A673 (cell line): Measurements from ENCODE around the gene FADS6. TPM values are rescaled to one million over a fixed set of nuclear protein-coding genes. Genes with fewer than 3 reads are reported as not detected.

Experiments
- BruUV-seq: library from RNA; stranded (reverse); fragments of 400-500 nt; replicated peaks from 2 replicates; lab custom pipeline; 2021; lab: Mats Ljungman, UMichigan
- CTCF ChIA-PET: fragments of 300-600 bp; sonication (Branson Sonifier 250); formaldehyde crosslinking; loops from one replicate; lab custom pipeline; 2022; ENCODE audit warnings: antibody characterized with exemption; lab: Charles Lee
- POLR2A ChIA-PET: fragments of 300-600 bp; sonication (Branson Sonifier 250); formaldehyde crosslinking; loops from one replicate; lab custom pipeline; 2022; ENCODE audit warnings: antibody characterized with exemption; ENCODE audit not compliant: low non-redundant PET; lab: Charles Lee
- DNase-seq: peaks from one replicate; pipeline ENCODE4 v3.0.0-alpha.2; 2015; ENCODE audit warnings: low spot score
- H3K27ac ChIP-seq: fragments of 200-600 bp; sonication (generic); 2 replicates; pipeline ENCODE4 v1.5.1; 2016; ENCODE audit warnings: mixed run types, low read depth, mild to moderate bottlenecking, mixed read lengths, antibody characterized with exemption, low read length; ENCODE audit not compliant: poor library complexity, severe bottlenecking
- H3K27me3 ChIP-seq: fragments of 200-600 bp; sonication (generic); replicated peaks from 2 replicates; pipeline ENCODE4 v1.6.1; 2017; ENCODE audit warnings: mixed run types, low read depth, mild to moderate bottlenecking, mixed read lengths, antibody characterized with exemption, low read length; ENCODE audit not compliant: insufficient read depth, poor library complexity
- H3K36me3 ChIP-seq: fragments of 200-600 bp; sonication (generic); 2 replicates; pipeline ENCODE4 v1.6.1; 2016; ENCODE audit warnings: mixed run types, mild to moderate bottlenecking, mixed read lengths, antibody characterized with exemption, low read length; ENCODE audit not compliant: insufficient read depth, poor library complexity, severe bottlenecking
- H3K4me1 ChIP-seq: fragments of 200-600 bp; sonication (generic); 2 replicates; pipeline ENCODE4 v1.6.1; 2017; ENCODE audit warnings: mixed run types, mild to moderate bottlenecking, mixed read lengths, antibody characterized with exemption, low read length; ENCODE audit not compliant: insufficient read depth, poor library complexity, severe bottlenecking
- H3K4me3 ChIP-seq: fragments of 200-600 bp; sonication (generic); 2 replicates; pipeline ENCODE4 v1.5.1; 2016; ENCODE audit warnings: low read depth, mixed run types, mild to moderate bottlenecking, mixed read lengths, low read length; ENCODE audit not compliant: poor library complexity, severe bottlenecking
- H3K9me3 ChIP-seq: fragments of 200-600 bp; sonication (generic); 2 replicates; pipeline ENCODE4 v1.6.1; 2016; ENCODE audit warnings: mixed run types, low read depth, mild to moderate bottlenecking, mixed read lengths, antibody characterized with exemption, low read length; ENCODE audit not compliant: poor library complexity, severe bottlenecking
- EZH2 ChIP-seq: fragments of 200-600 bp; sonication (generic); IDR thresholded peaks from 2 replicates; pipeline ENCODE4 v1.6.1; 2017; ENCODE audit warnings: borderline replicate concordance, low read depth, mild to moderate bottlenecking, mixed read lengths, antibody characterized with exemption, low read length; ENCODE audit not compliant: poor library complexity, severe bottlenecking
- intact Hi-C: fragments of 100-400 bp; cut with micrococcal nuclease; formaldehyde crosslinking; loops from one replicate; pipeline ENCODE4 v1.10.0; 2022; ENCODE audit not compliant: unreplicated experiment
- total RNA-seq: library from RNA; stranded (reverse); gene quantifications from 2 replicates; pipeline ENCODE4 v1.2.3, GENCODE V29; 2021
- TF ChIP-seq, protein P1 (sequence below): fragments of 300-800, 200-600 bp; sonication (generic); conservative IDR thresholded peaks from 2 replicates; pipeline ENCODE4 v1.5.1; 2017; ENCODE audit warnings: low read depth, mild to moderate bottlenecking, antibody characterized with exemption, low read length, moderate library complexity, mixed read lengths

Gene FADS6
- total RNA-seq, 1 experiment from 2014 or later: not detected

DNA sequence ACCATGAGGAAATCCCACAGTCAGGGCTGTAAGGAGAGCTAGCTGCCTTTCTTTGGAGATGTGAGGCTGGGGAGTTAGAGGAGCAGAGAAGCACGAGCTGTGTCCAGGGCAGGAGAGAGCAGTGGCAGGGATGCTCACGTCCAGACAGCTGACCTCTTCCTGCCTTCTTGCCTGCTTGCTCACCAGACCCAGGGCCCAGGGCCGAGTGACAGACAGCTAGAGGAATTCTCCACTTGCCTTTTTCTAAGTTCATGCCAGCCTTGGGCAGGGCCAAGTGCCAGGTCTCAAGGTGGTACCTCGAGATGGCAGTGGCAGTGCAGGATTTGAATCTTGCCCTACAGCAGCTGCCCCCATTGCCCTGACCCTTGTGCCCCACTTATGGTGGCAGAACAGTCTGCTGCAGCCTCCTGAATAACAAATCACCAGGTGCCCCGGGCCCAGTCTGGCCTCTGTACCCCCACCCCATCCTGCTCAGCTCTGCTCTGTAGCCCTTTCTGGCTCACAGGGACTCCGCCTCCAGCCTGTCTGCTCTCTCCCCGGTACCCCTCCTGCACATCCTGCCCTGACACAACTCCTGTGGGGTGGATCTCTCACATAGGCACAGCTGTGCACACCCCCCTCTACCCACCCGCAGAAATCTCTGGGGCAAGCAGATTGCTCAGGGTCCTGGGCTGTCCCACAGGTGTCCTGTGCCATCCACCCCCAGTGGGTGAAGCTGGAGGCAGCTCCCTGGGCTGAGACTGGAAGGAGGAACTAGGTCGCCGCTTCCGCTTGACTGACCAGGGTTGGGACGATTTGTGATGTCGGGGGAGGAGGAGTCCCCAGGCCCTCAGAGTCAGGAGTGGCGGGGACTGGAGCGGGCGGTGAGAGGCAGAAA is 59.7 kb downstream of the FADS6 start:
- no peak for DNase-seq
- CTCF ChIA-PET: no interaction called here
- no TSS peak for BruUV-seq

DNA sequence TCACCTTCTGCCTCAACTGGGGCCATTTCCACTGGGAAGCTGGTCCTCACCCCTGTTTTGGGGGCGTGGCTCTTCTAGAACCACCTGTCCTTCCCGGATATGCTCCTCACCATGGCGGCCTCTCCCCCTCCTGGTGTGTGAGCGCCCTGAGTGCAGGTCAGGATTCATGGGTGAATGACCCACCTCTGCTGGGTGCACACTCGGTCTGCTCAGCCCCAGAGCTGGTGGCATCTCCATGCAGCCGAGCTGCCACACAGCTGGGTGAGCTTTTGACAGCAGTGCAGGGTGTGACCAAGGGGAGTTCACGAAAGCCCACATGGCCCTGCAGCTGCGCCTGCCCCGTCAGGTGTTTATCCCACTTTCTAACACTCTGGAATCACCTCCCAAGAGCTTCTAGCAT is 61.0 kb downstream of the FADS6 start:
- ChIA-PET CTCF (interaction anchor here (0.8 kb wide), 1 partner anchor 34 kb away, joined by 3 read pairs; no protein-coding TSS in a partner anchor), POLR2A (interaction anchor here (0.6 kb wide), 1 partner anchor 24 kb away, joined by 3 read pairs; no protein-coding TSS in a partner anchor)
- no TSS peak for BruUV-seq
- TF ChIP-seq EZH2: no peak
- TF ChIP-seq, protein P1, sequence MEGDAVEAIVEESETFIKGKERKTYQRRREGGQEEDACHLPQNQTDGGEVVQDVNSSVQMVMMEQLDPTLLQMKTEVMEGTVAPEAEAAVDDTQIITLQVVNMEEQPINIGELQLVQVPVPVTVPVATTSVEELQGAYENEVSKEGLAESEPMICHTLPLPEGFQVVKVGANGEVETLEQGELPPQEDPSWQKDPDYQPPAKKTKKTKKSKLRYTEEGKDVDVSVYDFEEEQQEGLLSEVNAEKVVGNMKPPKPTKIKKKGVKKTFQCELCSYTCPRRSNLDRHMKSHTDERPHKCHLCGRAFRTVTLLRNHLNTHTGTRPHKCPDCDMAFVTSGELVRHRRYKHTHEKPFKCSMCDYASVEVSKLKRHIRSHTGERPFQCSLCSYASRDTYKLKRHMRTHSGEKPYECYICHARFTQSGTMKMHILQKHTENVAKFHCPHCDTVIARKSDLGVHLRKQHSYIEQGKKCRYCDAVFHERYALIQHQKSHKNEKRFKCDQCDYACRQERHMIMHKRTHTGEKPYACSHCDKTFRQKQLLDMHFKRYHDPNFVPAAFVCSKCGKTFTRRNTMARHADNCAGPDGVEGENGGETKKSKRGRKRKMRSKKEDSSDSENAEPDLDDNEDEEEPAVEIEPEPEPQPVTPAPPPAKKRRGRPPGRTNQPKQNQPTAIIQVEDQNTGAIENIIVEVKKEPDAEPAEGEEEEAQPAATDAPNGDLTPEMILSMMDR: no peak
- intact Hi-C loops: no loop called here
- Histone ChIP-seq H3K27me3 (no peaks in the 10 kb centered on the region), H3K4me1 (peaks cover 4% of the 10 kb centered on the region), H3K9me3 (no peaks in the 10 kb centered on the region), H3K36me3 (no peaks in the 10 kb centered on the region), H3K27ac (no peak overlapping the region), H3K4me3 (no peak overlapping the region)
- no peak for DNase-seq

More for the DNA sequence above, 59.7 kb downstream of the FADS6 start:
- Histone ChIP-seq H3K4me3 (no peak overlapping the region), H3K27me3 (no peaks in the 10 kb centered on the region), H3K27ac (peak overlapping the region; percentile 30), H3K9me3 (no peaks in the 10 kb centered on the region), H3K4me1 (peaks cover 14% of the 10 kb centered on the region), H3K36me3 (no peaks in the 10 kb centered on the region)
- TF ChIP-seq EZH2: no peak
- TF ChIP-seq, protein P1: no peak
- POLR2A ChIA-PET: no interaction called here
- intact Hi-C loops: no loop called here

GRCh38 chr17:74831444-74832146 is 61.8 kb downstream of the FADS6 start:
- ChIA-PET POLR2A (no interaction called here), CTCF (interaction anchor here (1.2 kb wide), 1 partner anchor 31 kb away, joined by 4 read pairs; no protein-coding TSS in a partner anchor)
- no peaks in the 10 kb centered on the region for H3K36me3 ChIP-seq
- peaks cover 8% of the 10 kb centered on the region for H3K4me1 ChIP-seq
- DNase-seq: no peak
- H3K27ac ChIP-seq: no peak overlapping the region
- H3K27me3 ChIP-seq: no peaks in the 10 kb centered on the region
- BruUV-seq: no TSS peak
- H3K4me3 ChIP-seq: no peak overlapping the region
- no peak for TF ChIP-seq EZH2
- TF ChIP-seq, protein P1: no peak
- no peaks in the 10 kb centered on the region for H3K9me3 ChIP-seq
- intact Hi-C loops: no loop called here
